ENCODE measurements around the gene MSI2. TPM values are rescaled to one million over a fixed set of nuclear protein-coding genes. Genes with fewer than 3 reads are reported as not detected.

Gene MSI2
- polyA plus RNA-seq, 4 donors = 85.9 to 104 (median 97.5) TPM

DNA sequence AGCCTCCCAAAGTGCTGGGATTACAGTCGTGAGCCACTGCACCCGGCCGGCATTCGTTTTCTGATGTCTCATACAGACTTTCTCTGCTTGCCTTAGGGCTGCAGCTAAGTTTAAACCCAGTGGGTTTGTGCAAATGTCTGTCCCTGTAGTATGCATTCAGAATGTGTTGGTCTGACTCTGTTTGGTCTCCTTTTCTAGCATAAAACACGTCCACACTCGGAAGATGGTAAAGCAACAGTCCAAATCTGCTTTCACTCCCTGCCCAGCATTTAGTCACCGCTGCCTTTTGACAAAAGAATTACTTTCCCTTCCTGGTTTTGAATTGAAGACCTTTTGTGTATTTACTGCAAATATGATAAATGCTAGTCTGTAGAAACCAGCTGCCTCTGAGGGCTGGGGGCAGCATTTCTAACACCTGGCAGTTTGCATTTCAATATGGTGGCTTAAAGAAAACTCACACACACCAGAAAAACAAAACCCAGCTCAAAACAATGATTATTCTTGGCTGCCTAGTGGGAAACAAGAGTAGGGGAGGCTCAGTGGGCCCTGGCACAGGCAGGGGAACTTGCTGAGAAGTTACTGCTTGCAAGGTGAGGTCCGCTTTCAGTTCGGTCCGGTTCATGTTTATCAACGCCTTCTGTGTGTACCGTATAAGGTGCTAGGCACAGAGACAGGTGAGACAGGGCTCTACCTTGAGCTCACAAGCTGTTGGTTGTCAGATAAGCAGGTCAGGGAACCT lies 56.9 kb downstream of the MSI2 start:
- DNase-seq (ENCODE audit: low read depth in 4 of 4, low spot score in 2 of 4) = no peak

DNA sequence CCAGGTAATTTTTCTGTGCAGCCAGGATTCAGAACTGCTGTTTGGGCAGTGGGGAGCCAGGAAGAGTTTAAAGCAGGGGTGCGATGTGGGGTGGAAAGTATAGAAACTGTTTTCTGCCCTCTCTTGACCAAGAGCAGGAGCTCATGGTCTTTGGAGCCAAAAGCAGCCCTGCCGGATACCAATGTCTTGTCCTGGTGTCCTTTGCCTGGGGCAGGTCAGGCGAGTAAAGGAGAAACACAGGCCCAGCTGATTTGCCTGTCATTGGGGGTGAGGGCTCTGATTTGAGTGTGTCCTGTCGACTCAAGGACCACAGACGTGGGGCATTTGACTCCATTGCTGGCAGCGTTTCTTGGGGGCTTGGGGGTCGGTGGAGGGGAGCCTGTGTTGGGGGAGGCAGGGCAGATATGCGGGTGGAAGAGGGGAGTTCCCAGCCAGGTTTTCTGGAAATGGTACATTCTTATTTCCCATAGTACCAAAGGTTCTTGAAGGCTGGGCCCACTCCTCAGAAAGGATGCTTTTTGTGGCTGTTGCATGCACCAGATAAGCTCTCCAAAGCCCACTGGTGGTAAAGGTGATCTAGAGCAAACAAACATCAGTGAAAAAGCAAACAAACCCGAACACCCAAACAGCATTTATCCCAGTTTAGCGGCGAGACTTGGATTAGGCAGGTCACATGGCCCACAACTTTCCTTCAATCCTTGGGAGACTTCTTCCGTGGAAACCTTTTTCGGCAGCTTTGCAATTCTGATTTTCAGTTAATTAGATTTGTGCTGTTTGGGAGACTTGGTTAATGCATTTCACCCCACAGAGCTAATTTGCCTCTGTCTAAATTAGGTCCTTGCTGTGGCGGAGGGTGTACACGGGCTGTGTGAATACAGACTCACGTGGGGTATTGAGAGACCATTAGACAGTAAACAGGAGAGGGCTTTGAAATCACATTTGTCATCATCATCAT lies 59.0 kb downstream of the MSI2 start:
- DNase-seq (ENCODE audit: low read depth in 4 of 4, low spot score in 2 of 4) = no peak

DNA sequence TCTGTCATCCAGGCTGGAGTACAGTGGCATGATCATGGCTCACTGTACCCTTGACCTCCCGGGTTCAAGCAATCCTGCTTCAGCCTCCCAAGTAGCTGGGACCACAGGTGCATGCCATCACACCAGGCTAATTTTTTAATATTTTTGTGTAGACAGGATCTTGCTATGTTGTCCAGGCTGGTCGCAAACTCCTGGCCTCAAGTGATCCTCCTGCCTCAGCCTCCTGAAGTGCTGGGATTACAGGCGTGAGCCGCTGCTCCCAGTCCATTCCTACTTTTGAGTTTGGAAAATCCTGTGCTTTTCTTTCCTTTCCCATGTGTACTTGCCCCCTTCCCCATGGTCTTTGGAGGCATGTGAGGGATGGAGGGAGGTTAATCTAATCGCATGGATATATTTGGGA lies 60.0 kb downstream of the MSI2 start:
- no peak for DNase-seq (ENCODE audit: low read depth in 4 of 4, low spot score in 2 of 4)

DNA sequence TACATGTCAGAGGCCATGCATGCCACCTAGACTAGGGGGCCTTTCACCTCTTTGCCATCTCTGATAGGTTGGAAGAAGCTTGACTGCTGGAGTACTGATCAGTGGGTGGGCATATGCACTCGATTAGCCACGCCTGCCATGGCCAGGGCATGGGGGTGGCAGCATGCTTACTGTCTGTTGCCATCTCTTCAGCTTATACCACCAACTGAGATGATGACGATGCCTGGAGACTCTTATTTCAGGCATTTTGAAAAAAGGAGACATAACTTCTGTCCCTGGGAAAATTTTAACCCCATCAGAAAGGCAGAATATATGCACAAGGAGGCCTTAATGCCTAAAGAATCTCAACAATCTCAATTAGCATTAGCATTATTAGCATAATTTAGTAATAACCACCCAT lies 60.8 kb downstream of the MSI2 start:
- no peak for DNase-seq (ENCODE audit: low read depth in 4 of 4, low spot score in 2 of 4)

DNA sequence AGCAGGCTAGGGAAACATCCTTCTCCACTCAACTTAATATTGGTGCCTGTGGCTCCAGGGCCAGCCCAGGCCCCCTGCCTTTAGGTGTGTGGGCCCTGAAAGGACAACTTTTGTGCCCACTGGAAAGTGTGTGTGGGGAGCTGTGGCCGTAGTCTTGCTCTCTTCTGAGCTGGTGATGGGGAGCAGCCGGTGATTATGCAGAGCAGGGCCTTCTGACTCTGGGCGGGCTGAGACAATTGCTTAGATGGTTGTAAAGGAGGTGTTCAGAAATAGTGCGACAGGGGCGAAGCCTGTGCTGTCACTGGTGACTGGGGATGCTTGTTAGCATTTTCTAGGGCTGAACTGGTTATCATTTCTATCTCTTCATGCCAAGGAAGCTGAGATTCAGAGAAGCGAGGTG lies 62.6 kb downstream of the MSI2 start:
- no peak for DNase-seq (ENCODE audit: low read depth in 4 of 4, low spot score in 2 of 4)

DNA sequence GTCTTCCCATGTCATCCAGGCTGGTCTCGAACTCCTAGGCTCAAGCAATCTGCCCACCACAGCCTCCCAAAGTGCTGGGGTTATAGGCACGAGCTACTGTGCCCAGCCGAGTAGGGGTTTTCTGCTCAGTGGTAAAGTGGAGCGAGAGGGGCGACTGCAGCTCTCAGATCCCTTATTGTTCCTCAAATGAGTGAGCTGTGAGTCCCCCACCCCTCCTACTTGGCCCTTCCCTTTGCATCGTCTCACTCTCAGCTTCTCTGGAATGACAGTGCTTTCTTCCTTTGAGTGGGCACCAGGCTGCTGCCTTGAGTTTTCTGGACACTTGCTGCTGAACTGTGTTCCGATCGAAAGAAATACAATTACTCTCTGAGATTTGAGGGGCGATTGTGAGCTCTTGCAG lies 63.5 kb downstream of the MSI2 start:
- no peak for DNase-seq (ENCODE audit: low read depth in 4 of 4, low spot score in 2 of 4)

DNA sequence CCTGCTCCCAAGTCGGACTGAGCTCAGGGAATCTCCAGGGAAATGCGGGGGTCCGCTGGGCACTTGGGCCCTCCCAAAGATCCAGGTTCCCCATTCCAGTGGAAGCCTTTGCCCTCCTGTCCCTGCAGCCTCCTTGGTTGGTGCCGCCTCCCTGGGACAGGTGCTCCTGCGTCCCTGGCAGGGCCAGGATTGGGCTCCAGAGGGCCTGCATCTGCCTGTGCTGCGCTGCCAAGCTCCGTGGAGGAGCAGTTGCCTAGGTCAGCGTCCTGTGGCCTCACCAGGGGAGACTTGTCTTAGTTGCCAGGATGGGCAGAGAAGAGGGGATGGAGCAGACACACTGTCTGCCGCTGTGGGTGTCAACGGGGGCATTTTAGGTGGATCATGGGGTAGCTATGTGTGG lies 67.1 kb downstream of the MSI2 start:
- no peak for DNase-seq (ENCODE audit: low read depth in 4 of 4, low spot score in 2 of 4)

DNA sequence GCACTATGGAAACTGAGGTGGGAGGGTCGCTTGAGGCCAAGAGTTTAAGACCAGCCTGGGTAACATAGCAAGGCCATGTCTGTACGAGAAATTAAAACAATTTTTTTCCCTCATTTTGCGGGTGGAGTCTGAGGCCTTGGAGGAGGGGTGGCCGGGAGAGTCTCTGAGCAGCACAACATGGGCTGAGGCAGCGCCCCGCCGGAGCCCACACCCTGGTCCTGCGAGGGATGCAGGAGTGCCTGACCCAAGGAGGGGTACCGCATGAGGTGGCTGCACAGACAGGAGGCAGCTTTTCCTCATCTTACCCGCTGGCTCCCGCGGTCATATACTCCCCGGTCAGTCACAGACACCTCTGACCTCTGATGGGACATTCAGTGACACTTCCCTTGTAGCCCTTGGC lies 67.7 kb downstream of the MSI2 start:
- DNase-seq (ENCODE audit: low read depth in 4 of 4, low spot score in 2 of 4) = no peak

DNA sequence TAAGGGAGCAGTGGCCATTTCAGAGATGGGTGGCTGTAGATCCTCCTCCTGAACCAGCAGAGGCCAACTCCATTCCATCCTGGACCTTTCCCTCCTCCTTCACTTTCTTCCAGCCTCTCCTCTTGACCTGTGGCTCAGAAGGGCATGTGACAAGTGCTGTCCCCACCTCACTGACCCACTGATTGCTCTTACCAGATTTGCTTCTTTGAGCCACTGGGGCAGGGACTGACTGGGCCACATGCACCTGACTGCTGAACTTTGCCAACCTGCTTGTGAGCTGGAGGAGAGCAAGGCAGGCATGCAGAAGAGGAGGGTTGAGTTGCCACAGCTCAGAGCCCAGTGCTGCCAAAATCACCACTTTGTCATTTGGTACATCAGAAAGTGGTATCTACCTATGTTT lies 68.3 kb downstream of the MSI2 start:
- DNase-seq (ENCODE audit: low read depth in 4 of 4, low spot score in 2 of 4) = no peak

DNA sequence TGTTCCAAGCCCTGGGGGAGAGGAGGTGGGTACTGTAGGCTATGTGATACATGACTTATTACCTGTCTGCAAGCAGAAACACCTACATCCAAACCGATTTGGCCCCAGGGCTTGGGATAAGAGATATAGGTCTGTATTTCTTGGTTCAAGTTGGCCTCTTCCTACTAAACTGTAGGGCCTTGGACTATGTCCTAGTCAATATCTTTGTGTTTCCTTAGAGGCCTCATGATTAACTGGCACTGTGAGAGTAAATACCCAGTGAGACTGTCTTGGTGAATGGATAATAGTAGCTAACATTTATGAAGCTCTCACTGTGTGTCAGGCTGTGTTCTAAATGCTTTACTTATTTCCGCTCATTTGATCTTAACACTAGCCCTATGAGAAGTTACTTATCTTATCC lies 70.0 kb downstream of the MSI2 start:
- no peak for DNase-seq (ENCODE audit: low read depth in 4 of 4, low spot score in 2 of 4)

DNA sequence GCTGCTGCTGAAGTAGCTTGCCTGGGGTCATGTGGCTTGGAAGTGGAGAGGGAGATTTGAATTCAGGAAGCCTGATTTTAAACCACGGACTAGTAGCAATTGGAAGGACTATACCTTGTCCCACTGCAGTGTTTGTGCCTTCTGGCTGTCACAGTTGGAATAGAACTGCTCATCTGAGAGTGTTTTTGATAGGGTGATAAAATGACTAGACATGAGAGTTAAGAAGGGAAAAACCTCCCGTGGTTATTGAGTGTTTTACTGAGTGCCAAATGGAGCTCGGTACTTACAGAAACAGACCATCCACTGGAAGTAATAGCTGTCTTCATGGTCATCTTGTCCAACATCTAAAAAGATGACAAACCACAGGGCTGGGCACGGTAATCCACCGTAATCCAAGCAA lies 70.4 kb downstream of the MSI2 start:
- no peak for DNase-seq (ENCODE audit: low read depth in 4 of 4, low spot score in 2 of 4)

DNA sequence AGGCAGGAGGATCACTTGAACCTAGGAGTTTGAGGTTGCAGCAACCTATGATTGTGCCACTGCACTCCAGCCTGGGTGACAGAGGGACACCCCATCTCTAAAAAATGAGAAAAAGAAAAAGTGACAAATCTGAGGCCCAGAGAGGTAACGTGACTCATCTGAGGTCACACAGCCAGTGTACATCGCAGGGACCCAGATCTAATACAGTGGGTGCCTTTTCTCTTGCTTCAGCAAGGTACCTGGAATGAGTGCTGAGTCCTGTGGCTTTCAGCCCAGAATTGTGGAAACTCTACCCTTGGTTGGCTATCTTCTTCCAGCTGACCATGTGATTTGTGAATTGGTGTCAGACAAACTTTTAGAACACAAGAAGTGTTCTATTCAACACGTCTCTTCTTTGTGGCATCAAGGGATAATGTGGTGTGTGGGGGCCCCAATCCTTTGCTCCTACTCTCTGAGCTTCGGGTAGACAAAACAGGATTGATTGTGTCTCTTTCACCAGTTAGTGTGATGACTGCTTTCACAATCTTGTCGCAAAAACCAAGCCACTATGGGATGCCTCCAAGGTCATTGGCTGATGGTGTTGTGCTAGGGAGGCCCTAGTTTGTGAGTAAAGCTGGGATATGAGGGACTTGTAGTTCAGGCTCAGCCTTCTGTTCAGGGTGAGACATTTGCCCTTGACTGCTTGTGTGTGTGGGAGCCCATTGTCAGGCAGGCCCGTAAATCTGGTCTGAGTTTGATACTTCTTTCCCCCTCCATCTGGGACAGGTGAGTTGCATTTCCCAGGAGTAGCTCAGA lies 71.0 kb downstream of the MSI2 start:
- no peak for DNase-seq (ENCODE audit: low read depth in 4 of 4, low spot score in 2 of 4)

DNA sequence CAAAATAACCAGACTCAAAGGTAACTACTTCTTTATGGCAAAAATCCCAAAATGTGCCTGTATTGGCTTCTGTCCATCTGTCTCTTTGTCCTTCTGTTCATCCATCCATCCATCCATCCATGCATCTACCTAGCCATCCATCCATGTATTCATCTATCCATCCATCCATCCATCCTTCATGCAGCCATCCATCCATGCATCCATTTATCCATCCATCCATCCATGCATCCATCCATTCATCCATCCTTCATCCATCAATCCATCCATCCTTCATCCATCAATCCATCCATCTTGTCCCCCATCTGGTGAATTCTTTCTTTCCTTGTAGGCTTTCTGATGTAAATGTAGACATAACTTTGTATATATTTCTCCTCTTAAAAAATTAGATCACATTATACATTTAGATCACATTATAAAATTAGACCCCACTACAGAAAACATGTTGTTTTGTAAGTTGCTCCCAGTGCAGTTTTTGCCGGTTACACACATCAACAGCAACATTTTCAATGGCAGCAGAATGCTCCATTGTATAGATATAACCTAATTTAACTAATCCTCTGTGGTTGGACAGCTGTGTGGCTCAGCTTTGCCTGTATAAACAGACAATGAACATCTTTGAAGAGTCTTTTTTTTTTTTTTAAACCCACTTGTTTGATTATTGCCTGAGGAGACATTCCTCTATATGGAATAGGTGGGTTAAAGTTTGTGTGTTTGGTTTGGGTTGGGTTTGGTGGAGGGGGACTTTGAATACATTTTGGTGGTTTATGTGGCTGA lies 72.0 kb downstream of the MSI2 start:
- no peak for DNase-seq (ENCODE audit: low read depth in 4 of 4, low spot score in 2 of 4)

DNA sequence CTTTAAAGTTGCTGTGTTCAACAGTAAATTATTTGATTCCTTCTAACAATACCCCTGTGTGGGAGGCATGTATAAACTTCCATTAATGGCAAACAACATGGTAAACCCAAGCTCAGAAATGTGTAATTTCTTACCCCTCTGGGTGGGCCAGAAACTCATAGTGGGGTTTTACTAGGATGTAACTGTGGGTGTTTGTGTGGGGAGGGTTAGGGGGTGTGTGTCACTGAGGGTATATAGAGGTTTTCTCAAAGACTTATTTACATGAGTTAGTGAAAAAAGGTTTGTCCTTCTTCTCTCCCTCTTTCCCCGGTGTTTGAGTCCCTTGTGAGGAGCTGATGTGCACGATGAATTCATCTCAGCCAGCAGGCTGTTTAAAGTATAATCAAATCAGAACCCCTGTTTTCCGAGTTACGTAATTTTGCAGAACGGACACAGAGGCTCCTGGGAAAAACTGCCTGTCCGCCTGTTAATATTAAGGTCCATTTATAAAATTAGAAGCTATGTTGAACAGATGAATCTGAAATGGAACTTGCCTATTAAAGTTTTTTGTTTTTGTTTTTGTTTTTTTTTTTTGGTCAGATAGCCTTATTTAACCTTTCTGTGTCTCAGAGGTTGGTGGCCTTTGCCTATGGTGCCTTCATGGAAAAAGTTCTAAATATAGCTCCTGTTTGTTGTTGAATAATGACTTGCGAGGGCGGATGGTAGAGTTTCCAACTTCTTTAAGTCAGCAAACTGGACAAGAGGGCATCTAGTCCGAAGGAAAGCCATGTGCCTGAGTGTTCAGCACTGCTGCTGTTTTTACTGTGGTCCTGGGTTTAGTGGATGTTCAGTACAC lies 73.3 kb downstream of the MSI2 start:
- DNase-seq (ENCODE audit: low read depth in 4 of 4, low spot score in 2 of 4) = no peak

DNA sequence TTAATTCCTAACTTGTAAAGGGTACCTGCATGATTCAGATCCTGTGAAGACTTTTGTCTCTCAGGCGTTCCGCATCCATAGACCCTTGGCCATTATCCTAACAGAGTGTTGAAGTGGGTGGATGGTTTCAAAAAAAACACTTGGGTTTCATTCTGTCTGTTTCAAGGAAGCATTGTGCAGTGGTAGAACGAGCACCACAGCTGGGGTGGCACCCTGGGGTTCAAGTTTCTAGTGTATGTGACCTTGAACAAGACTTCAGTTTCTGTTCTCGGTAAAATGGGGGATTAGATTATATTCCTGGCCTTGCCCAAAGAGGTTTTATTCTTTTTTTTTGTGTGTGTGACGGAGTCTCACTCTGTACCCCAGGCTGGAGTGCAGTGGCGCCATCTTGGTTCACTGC lies 74.3 kb downstream of the MSI2 start:
- DNase-seq (ENCODE audit: low read depth in 4 of 4, low spot score in 2 of 4) = no peak

DNA sequence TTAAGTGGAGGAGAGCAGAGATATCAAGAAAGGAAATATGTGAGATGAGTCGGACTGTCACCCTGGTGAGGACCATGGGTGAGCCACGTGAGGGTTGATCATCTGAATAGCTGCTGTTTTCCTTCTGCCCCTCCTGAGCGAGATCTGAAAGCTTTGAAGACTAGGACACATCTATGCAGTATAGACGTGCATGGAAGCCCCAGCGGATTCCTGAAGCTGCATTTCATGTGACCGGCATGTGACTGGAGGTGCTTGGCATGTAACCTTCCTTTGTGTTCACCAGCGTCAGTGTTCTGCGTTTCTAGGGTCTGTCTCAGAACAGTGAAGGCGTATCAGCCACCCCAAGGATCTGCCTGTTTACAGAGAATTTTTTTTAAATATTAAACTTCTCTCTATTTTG lies 75.1 kb downstream of the MSI2 start:
- DNase-seq (ENCODE audit: low read depth in 4 of 4, low spot score in 2 of 4) = no peak

DNA sequence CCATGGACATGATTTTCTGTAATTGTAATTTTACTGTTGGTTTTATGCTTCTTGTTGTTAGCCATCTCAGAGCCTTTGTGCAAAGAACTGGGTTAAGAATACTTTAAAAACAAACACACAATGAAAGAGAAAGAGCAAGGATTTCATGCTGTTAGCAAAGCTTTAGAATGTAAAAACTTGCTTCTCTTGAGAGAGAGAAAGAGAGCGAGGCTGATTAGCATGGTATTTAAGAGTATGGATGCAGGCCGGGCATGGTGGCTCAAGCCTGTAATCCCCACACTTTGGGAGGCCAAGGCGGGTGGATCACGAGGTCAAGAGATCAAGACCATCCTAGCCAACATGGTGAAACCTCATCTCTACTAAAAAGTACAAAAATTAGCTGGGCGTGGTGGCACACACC lies 76.2 kb downstream of the MSI2 start:
- no peak for DNase-seq (ENCODE audit: low read depth in 4 of 4, low spot score in 2 of 4)

DNA sequence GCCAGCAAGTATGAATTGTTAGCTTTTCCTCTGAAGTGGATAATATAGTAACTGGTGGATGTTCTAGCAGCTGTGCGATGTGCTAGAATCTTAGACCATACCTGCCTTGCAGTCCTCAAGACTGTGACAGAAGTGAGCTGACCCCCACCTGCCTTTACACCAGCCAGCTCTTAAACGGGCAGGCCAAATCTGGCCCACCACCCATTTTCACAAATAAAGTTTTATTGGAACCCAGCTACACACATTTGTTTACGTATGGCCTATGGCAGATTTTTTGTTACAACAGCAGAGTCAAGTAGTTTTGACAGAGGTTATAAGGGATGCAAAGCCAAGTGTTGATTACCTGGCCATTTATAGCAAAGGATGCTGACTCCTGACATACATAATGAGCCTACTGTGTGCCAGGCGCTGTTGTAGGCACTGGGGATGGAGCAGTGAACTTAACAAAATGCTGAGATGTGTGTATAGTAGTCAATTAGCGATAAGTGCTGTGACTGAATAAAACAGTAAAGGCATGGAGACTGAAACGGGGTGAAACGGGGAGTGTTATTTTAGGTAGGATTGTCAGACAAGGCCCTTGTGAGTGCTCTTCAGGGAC lies 79.0 kb downstream of the MSI2 start:
- no peak for DNase-seq (ENCODE audit: low read depth in 4 of 4, low spot score in 2 of 4)

DNA sequence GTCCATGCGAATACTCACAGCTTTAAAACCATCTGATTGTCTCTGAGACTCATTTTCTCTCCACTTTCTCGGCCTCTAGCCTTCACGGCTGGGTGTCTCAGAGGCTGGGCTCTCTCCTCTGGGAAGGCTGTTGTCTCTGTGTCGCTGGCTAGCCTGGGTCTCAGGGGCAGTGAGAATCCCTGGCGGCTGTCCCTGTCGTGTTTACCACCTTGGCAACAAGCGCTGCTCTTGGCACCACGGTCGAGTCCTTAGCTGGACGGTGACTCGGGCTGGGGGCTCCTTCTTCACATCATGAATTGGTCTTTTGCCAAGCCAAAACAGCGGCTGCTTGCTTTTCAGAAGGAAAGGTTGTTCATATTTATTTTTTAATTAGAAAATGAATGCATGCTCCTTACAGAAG lies 81.1 kb downstream of the MSI2 start:
- DNase-seq (ENCODE audit: low read depth in 4 of 4, low spot score in 2 of 4) = no peak

All from left renal cortex interstitium (tissue), 4 donors.